PC-3 (cell line): Measurements from ENCODE around the gene CASK. TPM values are rescaled to one million over a fixed set of nuclear protein-coding genes. Genes with fewer than 3 reads are reported as not detected.

Experiments used
- ATAC-seq: fragments of 200-7000 bp; cut with Tn5 transposase; 2 replicates; pipeline ENCODE4 v1.9.1; 2020; ENCODE audit warnings: mild to moderate bottlenecking, moderate library complexity
- BruUV-seq: library from RNA; stranded (reverse); fragments of 400-500 nt; replicated peaks from 2 replicates; lab custom pipeline; 2021; lab: Mats Ljungman, UMichigan
- CTCF ChIA-PET: fragments of 300-600 bp; sonication (Branson Sonifier 250); formaldehyde crosslinking; loops from one replicate; lab custom pipeline; 2022; ENCODE audit warnings: antibody characterized with exemption; lab: Charles Lee
- POLR2A ChIA-PET: fragments of 300-600 bp; sonication (Branson Sonifier 250); formaldehyde crosslinking; loops from one replicate; lab custom pipeline; 2022; ENCODE audit warnings: antibody characterized with exemption; ENCODE audit not compliant: unreplicated experiment; lab: Charles Lee
- DNase-seq: peaks from one replicate; pipeline ENCODE4 v3.0.0-alpha.2; 2015
- H2AFZ ChIP-seq: fragments of 300-600 bp; sonication (generic); 2 replicates; pipeline ENCODE4 v1.6.0; 2016; ENCODE audit warnings: antibody characterized with exemption, low read length
- H3F3A ChIP-seq: fragments of 300-600 bp; sonication (generic); one replicate; pipeline ENCODE4 v1.6.0; 2017; ENCODE audit warnings: antibody characterized with exemption, low read length, control low read depth, mild to moderate bottlenecking; ENCODE audit not compliant: unreplicated experiment
- H3K27ac ChIP-seq: fragments of 300-600 bp; sonication (generic); 2 replicates; pipeline ENCODE4 v1.5.1; 2016; ENCODE audit warnings: mild to moderate bottlenecking, low read length
- H3K27me3 ChIP-seq: fragments of 300-600 bp; sonication (generic); 2 replicates; pipeline ENCODE4 v1.6.1; 2016; ENCODE audit warnings: low read length, mixed read lengths
- H3K36me3 ChIP-seq: fragments of 300-600 bp; sonication (generic); 2 replicates; pipeline ENCODE4 v1.6.1; 2016; ENCODE audit warnings: low read depth, mixed run types, low read length, mixed read lengths
- H3K4me1 ChIP-seq: fragments of 300-600 bp; sonication (generic); 2 replicates; pipeline ENCODE4 v1.5.1; 2016; ENCODE audit warnings: low read length; ENCODE audit not compliant: insufficient read depth
- H3K4me2 ChIP-seq: fragments of 300-600 bp; sonication (generic); 2 replicates; pipeline ENCODE4 v1.6.0; 2016; ENCODE audit warnings: low read length
- H3K4me3 ChIP-seq: fragments of 300-600 bp; sonication (generic); 2 replicates; pipeline ENCODE4 v1.5.1; 2016; ENCODE audit warnings: mild to moderate bottlenecking, low read length, mixed read lengths
- H3K79me2 ChIP-seq: fragments of 300-600 bp; sonication (generic); 2 replicates; pipeline ENCODE4 v1.6.1; 2017; ENCODE audit warnings: low read length, mixed read lengths
- H3K9ac ChIP-seq: fragments of 300-600 bp; sonication (generic); 2 replicates; pipeline ENCODE4 v1.6.0; 2016; ENCODE audit warnings: mild to moderate bottlenecking, low read length
- H3K9me2 ChIP-seq: fragments of 300-600 bp; sonication (generic); replicated peaks from 2 replicates; pipeline ENCODE4 v1.6.1; 2016; ENCODE audit warnings: mixed run types, low read length, mixed read lengths
- H3K9me3 ChIP-seq: fragments of 300-600 bp; sonication (generic); 2 replicates; pipeline ENCODE4 v1.6.1; 2016; ENCODE audit warnings: low read length, mixed read lengths
- H4K20me1 ChIP-seq: fragments of 300-600 bp; sonication (generic); 2 replicates; pipeline ENCODE4 v1.6.1; 2016; ENCODE audit warnings: low read length, mixed read lengths
- CTCF ChIP-seq: fragments of 300-600 bp; sonication (generic); conservative IDR thresholded peaks from 2 replicates; pipeline ENCODE4 v1.5.1; 2017; ENCODE audit warnings: antibody characterized with exemption, low read depth, mild to moderate bottlenecking, low read length
- EZH2 ChIP-seq: fragments of 300-600 bp; sonication (generic); IDR thresholded peaks from one replicate; pipeline ENCODE4 v1.6.1; 2017; ENCODE audit warnings: antibody characterized with exemption, mild to moderate bottlenecking, low read length; ENCODE audit not compliant: unreplicated experiment
- EZH2phosphoT487 ChIP-seq: fragments of 300-600 bp; sonication (generic); IDR thresholded peaks from 2 replicates; pipeline ENCODE4 v1.6.1; 2018; ENCODE audit warnings: mild to moderate bottlenecking, antibody characterized with exemption, low read length, borderline replicate concordance
- intact Hi-C: fragments of 100-400 bp; cut with micrococcal nuclease; formaldehyde crosslinking; loops from 2 replicates; pipeline ENCODE4 v1.9.0; 2023
- total RNA-seq: library from RNA; depleted of rRNA; stranded (reverse); fragments of >200 nt; gene quantifications from 2 replicates; pipeline ENCODE4 v1.2.3, GENCODE V29; 2014

The CASK gene
- total RNA-seq, 1 experiment from 2014 or later, result 21.4 TPM

- CTCF ChIA-PET, result no interaction called here
- Histone ChIP-seq H3K9ac (no peak overlapping the region), H3K4me2 (no peak overlapping the region), H3K27me3 (no peaks in the 10 kb centered on the region), H3K79me2 (no peaks in the 10 kb centered on the region), H3K27ac (no peak overlapping the region), H3K9me3 (no peaks in the 10 kb centered on the region), H3K4me3 (no peak overlapping the region), H3K36me3 (no peaks in the 10 kb centered on the region), H4K20me1 (no peaks in the 10 kb centered on the region), H3K4me1 (no peaks in the 10 kb centered on the region), H3K9me2 (no peaks in the 10 kb centered on the region), H2AFZ (no peak overlapping the region), H3F3A (no peaks in the 10 kb centered on the region)
- peak; percentile 27 for DNase-seq
- POLR2A ChIA-PET, result no interaction called here
- intact Hi-C loops, result no loop called here
- no TSS peak for BruUV-seq
- ATAC-seq, result peak; percentile 35; the same call in 1 of the 2 replicates
- TF ChIP-seq CTCF, result no peak
- TF ChIP-seq EZH2phosphoT487, result no peak
- TF ChIP-seq EZH2, result no peak
These were observed 302.1 kb downstream of the CASK start for GRCh38 chrX:41621222-41621723.

- no peaks in the 10 kb centered on the region for H3K36me3 ChIP-seq
- intact Hi-C loops, result no loop called here
- H3K79me2 ChIP-seq, result no peaks in the 10 kb centered on the region
- POLR2A ChIA-PET, result no interaction called here
- H3F3A ChIP-seq, result no peaks in the 10 kb centered on the region
- TF ChIP-seq CTCF, result no peak
- no peak for TF ChIP-seq EZH2
- no peak for TF ChIP-seq EZH2phosphoT487
- no peak overlapping the region for H3K27ac ChIP-seq
- H4K20me1 ChIP-seq, result no peaks in the 10 kb centered on the region
- DNase-seq (no peak), ATAC-seq (no peak)
- no peak overlapping the region for H3K4me2 ChIP-seq
- no peaks in the 10 kb centered on the region for H3K9me3 ChIP-seq
- no peak overlapping the region for H3K4me3 ChIP-seq
- no peak overlapping the region for H3K9ac ChIP-seq
- no peaks in the 10 kb centered on the region for H3K4me1 ChIP-seq
- CTCF ChIA-PET, result no interaction called here
- H3K9me2 ChIP-seq, result no peaks in the 10 kb centered on the region
- no TSS peak for BruUV-seq
- H2AFZ ChIP-seq, result no peak overlapping the region
- H3K27me3 ChIP-seq, result no peaks in the 10 kb centered on the region
These were observed 304.1 kb downstream of the CASK start for GRCh38 chrX:41619221-41619620.

GRCh38 chrX:41616935-41617334, 306.4 kb downstream of the CASK start:
- H3K27me3 ChIP-seq, result no peaks in the 10 kb centered on the region
- H3K4me2 ChIP-seq, result no peak overlapping the region
- H3K4me3 ChIP-seq, result no peak overlapping the region
- TF ChIP-seq CTCF, result no peak
- TF ChIP-seq EZH2, result no peak
- TF ChIP-seq EZH2phosphoT487, result no peak
- no peak overlapping the region for H3K9ac ChIP-seq
- H3K9me2 ChIP-seq, result no peaks in the 10 kb centered on the region
- no peaks in the 10 kb centered on the region for H3K79me2 ChIP-seq
- no peaks in the 10 kb centered on the region for H3K9me3 ChIP-seq
- no peak overlapping the region for H3K27ac ChIP-seq
- no peaks in the 10 kb centered on the region for H3K4me1 ChIP-seq
- BruUV-seq, result no TSS peak
- H2AFZ ChIP-seq, result no peak overlapping the region
- ATAC-seq (no peak), DNase-seq (no peak)
- CTCF ChIA-PET, result no interaction called here
- POLR2A ChIA-PET, result no interaction called here
- intact Hi-C loops, result no loop called here
- H3F3A ChIP-seq, result no peaks in the 10 kb centered on the region
- no peaks in the 10 kb centered on the region for H4K20me1 ChIP-seq
- no peaks in the 10 kb centered on the region for H3K36me3 ChIP-seq
